H1 (cell line): ENCODE results near the gene MSL3B.

Experiments used
- CTCF ChIA-PET: fragments of 300-600 bp; sonication (Branson Sonifier 250); formaldehyde crosslinking; loops from one replicate; lab custom pipeline; 2021; ENCODE audit not compliant: partially characterized antibody; lab: Charles Lee
- POLR2A ChIA-PET: fragments of 300-600 bp; sonication (Branson Sonifier 250); formaldehyde crosslinking; loops from one replicate; lab custom pipeline; 2021; ENCODE audit warnings: inconsistent platforms; ENCODE audit not compliant: partially characterized antibody; lab: Charles Lee
- DNase-seq, 2 experiments: peaks; one replicate each; pipeline versions ENCODE4 v3.0.0 to v3.0.0-alpha.2; 2010 to 2022; ENCODE audit warnings: low spot score in 2 of 2, low read depth in 1 of 2, mixed read lengths in 1 of 2
- FAIRE-seq: peaks from 2 replicates; lab custom pipeline; 2011; peaks lifted over from hg19 to GRCh38; lab: Jason Lieb, UNC
- H2AFZ ChIP-seq: 2 replicates; pipeline ENCODE4 v1.8.1; 2012; ENCODE audit warnings: low read length, inconsistent platforms
- H2AK5ac ChIP-seq: 2 replicates; pipeline ENCODE4 v1.6.1; 2013; ENCODE audit warnings: low read depth, low read length
- H2BK120ac ChIP-seq: replicated peaks from 2 replicates; pipeline ENCODE3; 2013; ENCODE audit warnings: low read depth, low read length, inconsistent platforms
- H2BK12ac ChIP-seq: 2 replicates; pipeline ENCODE4 v1.6.1; 2013; ENCODE audit warnings: low read depth, low read length
- H2BK15ac ChIP-seq: 2 replicates; pipeline ENCODE4 v1.6.1; 2013; ENCODE audit warnings: low read length
- H2BK20ac ChIP-seq: 2 replicates; pipeline ENCODE4 v1.6.1; 2013; ENCODE audit warnings: low read length
- H2BK5ac ChIP-seq: 2 replicates; pipeline ENCODE4 v1.6.1; 2013; ENCODE audit warnings: low read depth, low read length
- H3K14ac ChIP-seq: 2 replicates; pipeline ENCODE4 v1.6.1; 2013; ENCODE audit warnings: inconsistent platforms; ENCODE audit not compliant: insufficient read length
- H3K18ac ChIP-seq: 2 replicates; pipeline ENCODE4 v1.6.1; 2013; ENCODE audit warnings: low read length; ENCODE audit errors: extremely low read depth
- H3K23ac ChIP-seq: 2 replicates; pipeline ENCODE4 v1.6.1; 2013; ENCODE audit warnings: inconsistent platforms; ENCODE audit not compliant: insufficient read length
- H3K23me2 ChIP-seq: 2 replicates; pipeline ENCODE4 v1.6.1; 2013; ENCODE audit warnings: low read depth, low read length
- H3K27ac ChIP-seq: 2 replicates; pipeline ENCODE4 v1.6.1; 2011; ENCODE audit warnings: low read depth, low read length, inconsistent platforms
- H3K27me3 ChIP-seq, 4 experiments: replicated peaks in 1 of 4; 1 replicate in 1 of 4; 2 replicates in 3 of 4; pipeline versions ENCODE4 v1.6.1 to v1.8.1; 2011 to 2013; ENCODE audit warnings: low read length in 3 of 4, mild to moderate bottlenecking in 3 of 4, inconsistent platforms in 2 of 4, mixed read lengths in 2 of 4, moderate library complexity in 1 of 4; ENCODE audit not compliant: control insufficient read depth in 3 of 4, insufficient read depth in 3 of 4; ENCODE audit errors: extremely low read depth in 1 of 4
- H3K36me3 ChIP-seq, 4 experiments: 2 replicates each; pipeline versions ENCODE4 v1.6.1 to v1.8.1; 2011 to 2013; ENCODE audit warnings: mild to moderate bottlenecking in 4 of 4, low read length in 3 of 4, moderate library complexity in 2 of 4, control low read depth in 1 of 4, inconsistent platforms in 1 of 4; ENCODE audit not compliant: insufficient read depth in 4 of 4, control insufficient read depth in 2 of 4
- H3K4ac ChIP-seq: replicated peaks from 2 replicates; pipeline ENCODE3; 2013; ENCODE audit warnings: low read length, low read depth, mixed read lengths, inconsistent platforms; ENCODE audit not compliant: insufficient read length
- H3K4me1 ChIP-seq, 4 experiments: replicated peaks in 1 of 4; 1 replicate in 1 of 4; 2 replicates in 3 of 4; pipeline versions ENCODE4 v1.6.1 to v1.8.1; 2011 to 2013; ENCODE audit warnings: low read length in 3 of 4, inconsistent platforms in 2 of 4, mixed read lengths in 1 of 4; ENCODE audit not compliant: insufficient read depth in 4 of 4, control insufficient read depth in 3 of 4
- H3K4me2 ChIP-seq, 2 experiments: 2 replicates each; pipeline versions ENCODE4 v1.6.1 to v1.8.1; 2011 to 2013; ENCODE audit warnings: low read depth in 2 of 2, low read length in 2 of 2, control low read depth in 1 of 2, inconsistent platforms in 1 of 2, mild to moderate bottlenecking in 1 of 2; ENCODE audit not compliant: insufficient read depth in 1 of 2
- H3K4me3 ChIP-seq, 4 experiments: fragments of 200-600, 300-600 bp in 1 of 4; sonication (generic), shearing (Covaris generic), sonication (Bioruptor Twin) in 1 of 4; 2 replicates each; pipeline versions ENCODE4 v1.5.1 to v1.8.1; 2011 to 2016; ENCODE audit warnings: low read length in 4 of 4, low read depth in 3 of 4, control low read depth in 2 of 4, inconsistent platforms in 2 of 4, mild to moderate bottlenecking in 2 of 4, mixed read lengths in 1 of 4, moderate library complexity in 1 of 4; ENCODE audit not compliant: insufficient read depth in 2 of 4; ENCODE audit errors: extremely low read depth in 1 of 4
- H3K56ac ChIP-seq: replicated peaks from 2 replicates; pipeline ENCODE3; 2013; ENCODE audit warnings: low read depth, mild to moderate bottlenecking, mixed read lengths, low read length, inconsistent platforms; ENCODE audit not compliant: insufficient read length
- H3K79me1 ChIP-seq: 2 replicates; pipeline ENCODE4 v1.6.1; 2013; ENCODE audit warnings: low read depth, low read length, control low read depth
- H3K79me2 ChIP-seq, 2 experiments: 2 replicates each; pipeline versions ENCODE4 v1.6.1 to v1.8.1; 2012 to 2013; ENCODE audit warnings: low read length in 2 of 2, mild to moderate bottlenecking in 2 of 2, inconsistent platforms in 1 of 2; ENCODE audit not compliant: insufficient read depth in 2 of 2, control insufficient read depth in 1 of 2
- H3K9ac ChIP-seq, 4 experiments: replicated peaks in 1 of 4; 1 replicate in 1 of 4; 2 replicates in 3 of 4; pipeline versions ENCODE4 v1.6.1 to v1.8.1; 2011 to 2013; ENCODE audit warnings: low read depth in 3 of 4, low read length in 3 of 4, control low read depth in 2 of 4, mild to moderate bottlenecking in 2 of 4, moderate library complexity in 2 of 4, inconsistent platforms in 1 of 4; ENCODE audit errors: extremely low read depth in 1 of 4
- H3K9me3 ChIP-seq, 2 experiments: 2 replicates each; pipeline versions ENCODE4 v1.6.1 to v1.8.1; 2012 to 2013; ENCODE audit warnings: mild to moderate bottlenecking in 2 of 2, moderate library complexity in 2 of 2, control low read depth in 1 of 2, inconsistent platforms in 1 of 2, low read depth in 1 of 2, low read length in 1 of 2, mixed read lengths in 1 of 2; ENCODE audit not compliant: insufficient read depth in 2 of 2
- H4K20me1 ChIP-seq, 2 experiments: replicated peaks in 1 of 2; 2 replicates each; pipeline versions ENCODE3 to v1.8.1; 2011 to 2013; ENCODE audit warnings: inconsistent platforms in 2 of 2, low read length in 2 of 2, mild to moderate bottlenecking in 1 of 2; ENCODE audit not compliant: insufficient read depth in 2 of 2, control insufficient read depth in 1 of 2
- H4K5ac ChIP-seq: 2 replicates; pipeline ENCODE4 v1.6.1; 2013; ENCODE audit warnings: low read length, low read depth, mixed read lengths, inconsistent platforms; ENCODE audit not compliant: insufficient read length
- H4K8ac ChIP-seq: 2 replicates; pipeline ENCODE4 v1.8.0; 2013; ENCODE audit warnings: mild to moderate bottlenecking, moderate library complexity, low read length, inconsistent platforms; ENCODE audit not compliant: insufficient read depth; ENCODE audit errors: extremely low read depth
- H4K91ac ChIP-seq: replicated peaks from 2 replicates; pipeline ENCODE3; 2013; ENCODE audit warnings: low read length, mixed read lengths, inconsistent platforms; ENCODE audit not compliant: insufficient read length
- CBX5 ChIP-seq: fragments of 300-800, 300-1000 bp; sonication (generic); IDR thresholded peaks from 2 replicates; pipeline ENCODE4 v1.7.1; 2016; ENCODE audit warnings: antibody characterized with exemption, low read length, low read depth
- CTBP2 ChIP-seq: IDR thresholded peaks from 2 replicates; pipeline ENCODE4 v1.7.0; 2011; ENCODE audit warnings: borderline replicate concordance, mild to moderate bottlenecking, moderate library complexity, mixed read lengths, low read length; ENCODE audit not compliant: insufficient read depth, insufficient read length
- KDM1A ChIP-seq: fragments of 200-600, 300-600 bp; sonication (generic); IDR thresholded peaks from 2 replicates; pipeline ENCODE4 v1.7.1; 2016; ENCODE audit warnings: mild to moderate bottlenecking, low read length, borderline replicate concordance
- POLR2A ChIP-seq, 2 experiments: IDR thresholded peaks; 1 replicate in 1 of 2; 2 replicates in 1 of 2; pipeline ENCODE4 v1.6.1; 2011; ENCODE audit warnings: low read depth in 2 of 2, low read length in 2 of 2, mild to moderate bottlenecking in 2 of 2; ENCODE audit errors: control extremely low read depth in 1 of 2
- RXRA ChIP-seq: IDR thresholded peaks from 2 replicates; pipeline ENCODE4 v1.6.1; 2011; ENCODE audit warnings: low read depth, mild to moderate bottlenecking, low read length, moderate library complexity; ENCODE audit not compliant: insufficient read depth
- SP4 ChIP-seq: IDR thresholded peaks from 2 replicates; pipeline ENCODE4 v1.6.1; 2012; ENCODE audit warnings: low read length, inconsistent platforms
- SRF ChIP-seq: IDR thresholded peaks from 2 replicates; pipeline ENCODE4 v1.6.1; 2011; ENCODE audit warnings: mild to moderate bottlenecking, low read depth, low read length, moderate library complexity
- WGBS, 2 experiments: shearing (Covaris generic) in 1 of 2; methylation state at CpG; one replicate each; pipeline versions ENCODE4 v1.1.6 to v1.1.7; 2013 to 2015; ENCODE audit warnings: low lambda C conversion rate in 2 of 2, mixed read lengths in 2 of 2, inconsistent platforms in 1 of 2, low coverage in 1 of 2, missing lambda C conversion rate in 1 of 2; ENCODE audit not compliant: insufficient replicate concordance in 2 of 2, insufficient coverage in 1 of 2, insufficient read length in 1 of 2; ENCODE audit errors: extremely low coverage in 1 of 2, missing lambda C conversion rate in 1 of 2; 5-methylcytosine and 5-hydroxymethylcytosine counted together

MSL3B gene

DNA sequence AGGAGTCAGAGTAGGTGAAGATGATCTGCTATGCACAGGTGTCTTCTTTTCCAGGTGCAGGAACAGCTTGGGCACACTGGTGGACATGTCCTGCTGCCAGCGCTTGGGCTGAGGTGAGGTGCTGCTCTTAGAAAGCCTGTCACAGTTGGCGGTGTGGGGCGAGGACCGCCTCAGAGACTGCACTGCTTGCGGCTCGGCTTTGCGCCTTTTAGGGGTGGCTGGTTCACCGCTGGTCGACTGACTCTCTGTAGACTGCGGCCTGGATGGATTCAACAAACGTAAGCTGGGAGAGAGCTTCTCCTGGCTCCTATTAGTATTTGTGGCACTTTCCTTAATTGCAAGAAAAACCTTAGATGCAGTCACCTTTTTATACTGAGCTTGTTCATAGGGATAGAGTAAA, 1.7 kb downstream of the MSL3B start:
- TF ChIP-seq SP4 (no peak), CBX5 (no peak), RXRA (no peak), KDM1A (no peak), CTBP2 (no peak), POLR2A (IDR thresholded peaks at IDR 0.05; ENCODE audit: control extremely low read depth in 1 of 2, low read depth in 2 of 2, low read length in 2 of 2) (no peak), SRF (no peak)
- peaks cover 3% of the 10 kb centered on the region for H3K23me2 ChIP-seq
- H2BK20ac ChIP-seq, result no peak overlapping the region
- peaks cover 0 to 15% (median 3%) of the 10 kb centered on the region in 4 experiments; a peak in 3 of 8 replicates for H3K36me3 ChIP-seq
- H3K4ac ChIP-seq, result no peak overlapping the region
- peaks cover 0 to 5% (median 0%) of the 10 kb centered on the region in 4 experiments; a peak in 1 of 7 replicates for H3K4me1 ChIP-seq
- FAIRE-seq (no peak), DNase-seq (no peak)
- no peak overlapping the region for H4K5ac ChIP-seq
- no peak overlapping the region; a peak in 1 of 4 replicates for H3K4me2 ChIP-seq
- no peak overlapping the region for H3K9ac ChIP-seq
- H2AFZ ChIP-seq, result no peak overlapping the region
- H2BK15ac ChIP-seq, result no peak overlapping the region
- H3K27me3 ChIP-seq, result no peaks in the 10 kb centered on the region
- H3K9me3 ChIP-seq, result no peaks in the 10 kb centered on the region; a peak in 1 of 4 replicates
- no peak overlapping the region for H2BK12ac ChIP-seq
- H4K20me1 ChIP-seq, result no peaks in the 10 kb centered on the region
- no peak overlapping the region for H2AK5ac ChIP-seq
- no peak overlapping the region for H3K14ac ChIP-seq
- no peaks in the 10 kb centered on the region for H3K79me1 ChIP-seq
- WGBS, 2 experiments, result 96% methylated on average over 11 of the region's 11 CpGs; no CpG with 5 or more reads in 1 of the 2 experiments
- no peak overlapping the region for H2BK120ac ChIP-seq
- ChIA-PET CTCF (interaction anchor here (0.7 to 3.2 kb wide), 4 partner anchors 10 to 62 kb away, joined by 3 to 24 read pairs (median 4); no protein-coding TSS in a partner anchor), POLR2A (interaction anchor here (1.0 kb wide), 2 partner anchors 11 to 12 kb away, joined by 3 to 4 read pairs; partner anchors contain the start of gene HJURP)
- no peak overlapping the region for H3K27ac ChIP-seq
- H3K79me2 ChIP-seq, result no peaks in the 10 kb centered on the region
- no peak overlapping the region for H3K23ac ChIP-seq
- no peak overlapping the region for H3K56ac ChIP-seq
- H3K18ac ChIP-seq, result no peak overlapping the region
- no peak overlapping the region for H3K4me3 ChIP-seq
- H4K91ac ChIP-seq, result no peak overlapping the region
- H2BK5ac ChIP-seq, result no peak overlapping the region
- H4K8ac ChIP-seq, result no peak overlapping the region
